ENCODE results near the gene GIMAP7. TPM values are rescaled to one million over a fixed set of nuclear protein-coding genes. Genes with fewer than 3 reads are reported as not detected.

GIMAP7 gene
- total RNA-seq, 2 donors from 2014 or later = not detected

DNA sequence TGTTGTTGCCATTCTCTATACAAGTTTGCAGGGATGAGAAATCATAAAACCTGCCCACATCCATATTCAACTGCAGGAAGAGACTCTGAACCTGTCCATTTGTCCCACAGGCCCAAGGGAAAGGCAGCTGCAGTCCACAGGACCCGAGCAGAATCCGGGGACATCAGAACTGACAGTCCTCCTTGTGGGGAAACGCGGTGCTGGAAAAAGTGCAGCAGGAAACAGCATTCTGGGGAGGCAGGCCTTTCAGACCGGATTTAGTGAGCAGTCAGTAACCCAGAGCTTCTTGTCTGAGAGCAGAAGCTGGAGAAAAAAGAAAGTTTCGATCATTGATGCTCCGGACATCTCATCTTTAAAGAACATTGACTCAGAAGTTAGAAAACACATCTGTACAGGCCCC lies 40.8 kb upstream of the GIMAP7 start:
- Mint-ChIP-seq H3K36me3 (ENCODE audit: low read depth) (no peaks in the 10 kb centered on the region), H3K4me3 (no peak overlapping the region), H3K27ac (no peak overlapping the region), H3K9me3 (no peaks in the 10 kb centered on the region), H3K4me1 (no peaks in the 10 kb centered on the region), H3K27me3 (ENCODE audit: insufficient read depth) (peaks cover 13% of the 10 kb centered on the region)
- TF ChIP-seq, protein P1, sequence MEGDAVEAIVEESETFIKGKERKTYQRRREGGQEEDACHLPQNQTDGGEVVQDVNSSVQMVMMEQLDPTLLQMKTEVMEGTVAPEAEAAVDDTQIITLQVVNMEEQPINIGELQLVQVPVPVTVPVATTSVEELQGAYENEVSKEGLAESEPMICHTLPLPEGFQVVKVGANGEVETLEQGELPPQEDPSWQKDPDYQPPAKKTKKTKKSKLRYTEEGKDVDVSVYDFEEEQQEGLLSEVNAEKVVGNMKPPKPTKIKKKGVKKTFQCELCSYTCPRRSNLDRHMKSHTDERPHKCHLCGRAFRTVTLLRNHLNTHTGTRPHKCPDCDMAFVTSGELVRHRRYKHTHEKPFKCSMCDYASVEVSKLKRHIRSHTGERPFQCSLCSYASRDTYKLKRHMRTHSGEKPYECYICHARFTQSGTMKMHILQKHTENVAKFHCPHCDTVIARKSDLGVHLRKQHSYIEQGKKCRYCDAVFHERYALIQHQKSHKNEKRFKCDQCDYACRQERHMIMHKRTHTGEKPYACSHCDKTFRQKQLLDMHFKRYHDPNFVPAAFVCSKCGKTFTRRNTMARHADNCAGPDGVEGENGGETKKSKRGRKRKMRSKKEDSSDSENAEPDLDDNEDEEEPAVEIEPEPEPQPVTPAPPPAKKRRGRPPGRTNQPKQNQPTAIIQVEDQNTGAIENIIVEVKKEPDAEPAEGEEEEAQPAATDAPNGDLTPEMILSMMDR (conservative IDR thresholded peaks at IDR 0.05) = no peak
- Histone ChIP-seq H3K9ac (ENCODE audit: extremely low read depth, low read length, poor library complexity, severe bottlenecking) (no peak overlapping the region), H3K27ac (ENCODE audit: low read depth, low read length) (no peak overlapping the region), H3K4me3 (ENCODE audit: low read length) (no peak overlapping the region), H3K4me1 (ENCODE audit: control insufficient read depth, insufficient read depth, low read length) (no peaks in the 10 kb centered on the region), H3K27me3 (ENCODE audit: control insufficient read depth, insufficient read depth, low read length, poor library complexity, severe bottlenecking) (no peaks in the 10 kb centered on the region), H3K36me3 (ENCODE audit: control insufficient read depth, insufficient read depth, low read length) (no peaks in the 10 kb centered on the region), H3K9me3 (ENCODE audit: control insufficient read depth, low read length) (no peaks in the 10 kb centered on the region)
- 92 to 94% methylated on average over 5 to 7 of the region's 7 CpGs for WGBS, 2 experiments (ENCODE audit: insufficient coverage in 1 of 2, insufficient read length in 1 of 2)
- no peak for DNase-seq

DNA sequence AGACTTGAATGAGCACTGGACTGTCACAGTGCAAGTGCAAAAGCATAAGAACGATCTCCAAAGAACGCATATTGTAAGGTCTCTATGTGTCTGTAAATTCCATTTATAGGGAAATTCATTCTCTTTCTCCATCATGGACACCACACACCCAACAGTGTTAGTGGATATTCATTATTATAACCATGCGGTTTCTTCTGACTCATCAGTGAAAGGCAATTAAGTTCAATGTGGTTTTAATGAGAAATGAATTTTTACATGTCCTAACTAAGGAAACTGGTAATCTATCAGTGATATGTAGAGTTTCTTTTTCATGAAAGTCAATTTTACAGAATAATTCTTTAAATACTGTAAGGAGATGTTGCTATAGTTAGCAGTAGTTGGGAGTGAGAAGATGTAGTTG lies 38.4 kb upstream of the GIMAP7 start:
- TF ChIP-seq, protein P1 (conservative IDR thresholded peaks at IDR 0.05) = no peak
- H3K4me3 Mint-ChIP-seq = no peak overlapping the region

DNA sequence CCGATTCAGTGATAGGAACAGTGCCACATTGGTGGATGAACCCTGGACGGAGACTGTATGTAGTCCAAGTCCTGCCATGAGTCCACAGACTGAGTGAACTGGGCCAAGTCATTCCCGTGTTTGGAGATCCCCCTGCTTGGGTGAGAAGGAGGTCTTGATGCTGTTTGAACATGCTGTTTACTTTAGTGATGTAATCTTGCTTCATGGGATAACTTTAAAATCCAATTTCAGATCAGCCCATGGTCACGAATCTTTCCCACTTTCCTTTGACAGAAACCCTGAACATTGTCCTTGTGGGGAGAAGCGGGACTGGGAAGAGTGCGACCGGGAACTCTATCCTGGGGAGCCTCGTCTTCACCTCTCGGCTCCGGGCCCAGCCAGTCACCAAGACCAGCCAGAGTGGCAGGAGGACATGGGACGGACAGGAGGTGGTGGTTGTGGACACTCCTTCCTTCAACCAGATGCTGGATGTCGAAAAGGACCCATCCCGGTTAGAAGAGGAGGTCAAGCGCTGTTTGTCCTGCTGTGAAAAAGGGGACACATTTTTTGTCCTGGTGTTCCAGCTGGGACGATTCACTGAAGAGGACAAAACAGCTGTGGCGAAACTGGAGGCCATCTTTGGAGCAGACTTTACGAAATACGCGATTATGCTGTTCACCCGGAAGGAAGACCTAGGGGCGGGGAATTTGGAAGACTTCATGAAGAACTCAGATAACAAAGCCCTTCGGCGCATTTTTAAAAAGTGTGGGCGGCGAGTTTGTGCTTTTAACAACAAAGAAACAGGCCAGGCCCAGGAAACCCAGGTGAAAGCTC lies 37.6 kb upstream of the GIMAP7 start:
- Histone ChIP-seq H3K36me3 (ENCODE audit: control insufficient read depth, insufficient read depth, low read length) (no peaks in the 10 kb centered on the region), H3K27ac (ENCODE audit: low read depth, low read length) (no peak overlapping the region), H3K4me3 (ENCODE audit: low read length) (no peak overlapping the region), H3K9me3 (ENCODE audit: control insufficient read depth, low read length) (no peaks in the 10 kb centered on the region), H3K9ac (ENCODE audit: extremely low read depth, low read length, poor library complexity, severe bottlenecking) (no peak overlapping the region), H3K27me3 (ENCODE audit: control insufficient read depth, insufficient read depth, low read length, poor library complexity, severe bottlenecking) (no peaks in the 10 kb centered on the region), H3K4me1 (ENCODE audit: control insufficient read depth, insufficient read depth, low read length) (no peaks in the 10 kb centered on the region)
- H3K27me3 Mint-ChIP-seq (ENCODE audit: insufficient read depth) = peaks cover 9% of the 10 kb centered on the region
- H3K9me3 Mint-ChIP-seq = no peaks in the 10 kb centered on the region
- TF ChIP-seq, protein P1 (conservative IDR thresholded peaks at IDR 0.05) = no peak
- no peak overlapping the region for H3K27ac Mint-ChIP-seq
- no peaks in the 10 kb centered on the region for H3K4me1 Mint-ChIP-seq
- WGBS, 2 experiments (ENCODE audit: insufficient coverage in 1 of 2, insufficient read length in 1 of 2) = 90 to 93% methylated on average over 17 to 25 of the region's 25 CpGs
- no peaks in the 10 kb centered on the region for H3K36me3 Mint-ChIP-seq (ENCODE audit: low read depth)
- H3K4me3 Mint-ChIP-seq = no peak overlapping the region
- DNase-seq = no peak

More for the DNA sequence above, 38.4 kb upstream of the GIMAP7 start:
- Mint-ChIP-seq H3K27me3 (ENCODE audit: insufficient read depth) (peaks cover 10% of the 10 kb centered on the region), H3K4me1 (no peaks in the 10 kb centered on the region), H3K9me3 (no peaks in the 10 kb centered on the region), H3K27ac (no peak overlapping the region), H3K36me3 (ENCODE audit: low read depth) (no peaks in the 10 kb centered on the region)
- Histone ChIP-seq H3K4me1 (ENCODE audit: control insufficient read depth, insufficient read depth, low read length) (no peaks in the 10 kb centered on the region), H3K9ac (ENCODE audit: extremely low read depth, low read length, poor library complexity, severe bottlenecking) (no peak overlapping the region), H3K27me3 (ENCODE audit: control insufficient read depth, insufficient read depth, low read length, poor library complexity, severe bottlenecking) (no peaks in the 10 kb centered on the region), H3K9me3 (ENCODE audit: control insufficient read depth, low read length) (no peaks in the 10 kb centered on the region), H3K27ac (ENCODE audit: low read depth, low read length) (no peak overlapping the region), H3K4me3 (ENCODE audit: low read length) (no peak overlapping the region), H3K36me3 (ENCODE audit: control insufficient read depth, insufficient read depth, low read length) (no peaks in the 10 kb centered on the region)
- no peak for DNase-seq
- WGBS, 2 experiments (ENCODE audit: insufficient coverage in 1 of 2, insufficient read length in 1 of 2) = 100% methylated on average over 3 of the region's 3 CpGs; no CpG with 5 or more reads in 1 of the 2 experiments
